SHP77 treated with DMSO at 0.1 percent for 48 hours (cell line): ENCODE results near the gene ERP44.
"Not testable (repeated sequence)": the region's sequence is repeated elsewhere in the genome, so short reads cannot be mapped to it uniquely, and the experiment has no call there.

Experiments
- DNase-seq: peaks from one replicate; lab custom pipeline; 2025; lab: John Stamatoyannopoulos, UW

ERP44 gene

DNA sequence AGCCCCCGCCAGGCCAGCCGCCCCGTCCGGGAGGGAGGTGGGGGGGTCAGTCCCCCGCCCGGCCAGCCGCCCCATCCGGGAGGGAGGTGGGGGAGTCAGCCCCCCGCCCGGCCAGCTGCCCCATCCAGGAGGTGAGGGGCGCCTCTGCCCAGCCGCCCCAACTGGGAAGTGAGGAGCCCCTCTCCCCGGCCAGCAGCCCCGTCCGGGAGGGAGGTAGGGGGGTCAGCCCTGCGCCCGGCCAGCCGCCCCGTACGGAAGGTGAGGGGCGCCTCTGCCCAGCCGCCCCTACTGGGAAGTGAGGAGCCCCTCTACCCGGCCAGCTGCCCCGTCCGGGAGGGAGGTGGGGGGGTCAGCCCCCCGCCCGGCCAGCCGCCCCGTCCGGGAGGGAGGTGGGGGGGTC lies 30.8 kb downstream of the ERP44 start:
- not testable (repeated sequence) for DNase-seq

- DNase-seq, result no peak
These were observed 32.3 kb downstream of the ERP44 start for GRCh38 chr9:100066539-100066938.

- DNase-seq, result no peak
These were observed 33.8 kb downstream of the ERP44 start for GRCh38 chr9:100064872-100065581.

DNA sequence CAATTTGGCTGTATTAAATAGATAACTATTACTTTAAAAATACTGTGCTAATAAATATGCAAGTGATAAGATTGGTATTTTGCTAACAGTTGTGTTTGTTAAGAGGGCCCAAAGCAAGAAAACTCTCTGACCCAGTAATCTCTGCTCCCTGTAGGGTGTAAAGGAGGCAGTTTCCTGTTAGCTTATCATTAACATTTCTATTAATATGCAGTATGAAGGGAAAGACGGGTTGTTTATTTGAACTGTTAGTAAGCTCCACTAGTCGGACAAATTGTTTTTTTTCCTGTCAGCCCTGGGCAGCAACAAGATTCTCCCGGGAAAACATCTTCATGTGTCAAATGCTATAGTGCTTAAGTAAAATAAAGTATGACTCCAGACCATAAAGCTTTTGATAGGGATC lies 35.6 kb downstream of the ERP44 start:
- no peak for DNase-seq

GRCh38 chr9:100062683-100063082 lies 36.1 kb downstream of the ERP44 start:
- DNase-seq, result not testable (repeated sequence)

DNA sequence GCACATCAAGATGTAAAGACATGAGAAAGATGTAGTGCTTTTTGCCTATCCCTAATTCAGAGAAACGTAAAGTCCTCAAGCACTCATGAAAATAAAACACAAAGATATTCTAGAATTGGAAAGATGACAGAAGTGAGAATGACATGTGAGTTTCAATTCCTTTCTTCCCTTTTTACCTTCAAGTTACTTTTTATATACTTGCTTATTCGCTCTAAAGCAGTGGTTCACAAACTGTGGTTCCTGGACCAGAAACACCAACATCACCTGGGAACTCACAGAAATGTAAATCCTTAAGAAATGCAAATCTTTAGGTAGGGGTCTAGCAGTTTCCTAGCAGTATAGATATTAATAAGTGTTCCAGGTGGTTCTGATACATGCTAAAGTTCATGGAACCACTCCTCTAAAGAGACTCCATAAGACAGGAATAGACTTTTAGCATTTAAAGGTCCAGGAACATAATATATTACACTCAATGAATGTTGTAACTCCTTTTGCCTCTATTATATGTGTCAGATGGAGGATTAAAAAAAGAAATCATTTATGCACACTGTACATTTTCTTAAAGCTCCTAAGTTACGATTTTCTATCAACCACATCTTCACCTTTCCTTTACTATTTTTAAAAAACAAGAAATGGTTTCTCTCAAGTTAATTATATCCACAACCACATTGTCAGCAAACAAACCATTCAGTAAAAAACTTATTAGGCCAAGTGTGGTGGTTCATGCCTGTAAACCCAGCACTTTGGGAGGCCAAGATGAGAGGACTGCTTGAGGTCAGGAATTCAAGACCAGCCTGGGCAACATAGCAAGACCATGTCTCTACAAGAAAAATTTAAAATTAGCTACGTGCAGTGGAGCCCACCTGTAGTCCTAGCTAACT lies 39.9 kb downstream of the ERP44 start:
- no peak for DNase-seq

DNA sequence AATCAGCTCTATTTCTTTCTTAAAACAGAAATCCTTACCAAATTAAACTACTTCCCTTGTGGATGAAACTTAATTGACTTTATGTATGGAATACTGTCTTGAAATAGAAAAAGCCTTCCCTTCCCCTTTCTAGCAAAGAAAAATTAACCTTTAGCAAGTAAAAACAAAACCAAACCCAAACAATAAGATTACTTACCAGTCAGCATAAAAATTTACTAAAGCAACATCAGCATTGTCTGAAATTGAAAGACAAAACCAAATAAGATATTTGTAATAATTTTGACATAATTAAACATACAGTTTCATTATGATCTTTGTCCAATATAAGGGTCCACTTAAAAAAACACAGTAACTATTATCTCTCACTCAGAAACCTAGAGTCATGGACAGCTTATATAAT lies 41.2 kb downstream of the ERP44 start:
- DNase-seq, result no peak

DNA sequence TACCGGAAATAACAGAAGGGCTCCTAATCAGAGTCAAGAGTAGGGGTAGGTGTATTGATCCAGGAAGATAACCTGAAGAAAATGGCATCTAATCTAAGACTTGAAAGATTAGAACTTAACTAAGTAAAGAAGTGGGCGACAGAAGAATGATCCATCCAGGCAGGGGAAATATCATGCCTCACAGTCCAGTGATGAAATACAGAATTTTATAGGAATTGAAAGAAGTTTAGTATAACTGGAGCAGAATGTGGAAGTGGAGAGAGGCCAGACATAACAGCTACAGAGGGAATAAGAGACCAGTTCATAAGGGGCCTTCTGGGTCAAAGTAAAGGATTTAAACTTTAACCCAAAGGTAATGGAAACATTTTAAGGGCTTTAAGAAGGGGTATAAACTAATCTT lies 42.2 kb downstream of the ERP44 start:
- no peak for DNase-seq

DNA sequence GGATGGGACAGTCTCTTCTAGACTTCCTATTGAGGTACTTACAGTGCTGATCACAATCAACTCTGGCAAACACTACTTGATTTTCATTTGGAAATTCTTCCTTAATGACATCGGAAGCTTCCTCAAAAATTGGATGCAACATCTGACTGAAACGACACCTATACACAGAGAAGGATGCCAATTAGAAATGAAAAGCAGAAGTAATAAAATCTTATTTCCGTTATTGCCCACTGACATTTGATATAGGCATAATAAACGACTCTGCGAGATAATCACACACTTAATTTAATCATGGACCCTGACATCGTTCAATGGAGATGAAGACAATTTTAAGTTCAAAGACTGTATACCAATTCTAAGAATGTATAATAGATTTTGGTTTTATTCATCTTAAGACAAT lies 46.4 kb downstream of the ERP44 start:
- DNase-seq, result no peak

GRCh38 chr9:100049551-100049950 lies 49.2 kb downstream of the ERP44 start:
- DNase-seq, result no peak

GRCh38 chr9:100038472-100038871 lies 60.3 kb downstream of the ERP44 start:
- no peak for DNase-seq

- no peak for DNase-seq
These were observed 64.8 kb downstream of the ERP44 start for GRCh38 chr9:100033877-100034551.

DNA sequence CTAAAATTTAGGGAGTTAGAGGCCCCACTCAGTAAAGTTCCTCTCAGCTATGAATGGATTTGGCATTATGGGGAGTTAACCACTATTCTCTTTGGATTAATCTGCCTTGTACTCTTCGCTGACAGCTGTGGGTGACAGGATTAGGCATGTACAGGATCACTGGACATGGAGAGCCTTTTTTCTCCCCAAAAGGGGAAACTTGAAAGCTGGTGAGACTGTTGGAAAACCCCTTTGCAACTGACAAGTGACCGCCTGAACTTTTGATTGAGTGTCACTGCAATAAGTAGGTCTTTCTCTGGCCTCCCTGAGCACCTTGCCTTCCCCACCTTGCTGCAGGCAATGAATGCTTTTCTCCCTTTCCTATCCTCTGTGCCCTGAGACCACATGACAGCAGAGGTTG lies 68.3 kb downstream of the ERP44 start:
- DNase-seq, result no peak

GRCh38 chr9:100029251-100029650 lies 69.5 kb downstream of the ERP44 start:
- DNase-seq, result no peak

DNA sequence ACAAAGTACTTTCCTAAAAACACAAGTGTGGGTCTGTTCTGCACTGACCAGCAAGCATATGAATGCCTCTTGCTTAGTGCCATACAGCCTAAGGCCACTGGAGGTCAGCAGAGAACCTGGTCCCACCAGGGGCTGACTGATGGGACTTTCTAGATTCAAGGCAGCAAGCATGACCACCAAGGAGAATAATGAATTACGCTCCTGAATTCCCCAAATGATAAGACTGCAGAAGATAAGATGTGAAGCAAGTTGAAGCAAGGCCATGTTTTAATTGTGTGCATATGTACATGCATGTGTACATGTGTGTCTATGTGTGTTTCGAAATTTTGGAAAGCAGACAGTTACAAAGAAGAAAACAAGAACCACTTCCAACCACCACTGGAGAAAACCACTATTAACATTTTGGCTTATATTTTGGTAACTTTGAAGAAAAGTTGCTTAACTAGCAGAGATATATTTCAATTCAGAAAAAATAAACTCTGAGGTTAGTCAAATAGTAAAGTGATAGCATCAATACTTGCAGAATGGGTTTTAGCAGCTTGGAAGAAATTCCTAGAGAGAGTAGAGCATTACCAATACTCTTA lies 70.5 kb downstream of the ERP44 start:
- peak; percentile 32 for DNase-seq

GRCh38 chr9:100027543-100027942 lies 71.3 kb downstream of the ERP44 start:
- DNase-seq, result no peak

- DNase-seq, result no peak
These were observed 76.9 kb downstream of the ERP44 start for GRCh38 chr9:100021931-100022330.

GRCh38 chr9:100020121-100020795 lies 78.5 kb downstream of the ERP44 start:
- no peak for DNase-seq

DNA sequence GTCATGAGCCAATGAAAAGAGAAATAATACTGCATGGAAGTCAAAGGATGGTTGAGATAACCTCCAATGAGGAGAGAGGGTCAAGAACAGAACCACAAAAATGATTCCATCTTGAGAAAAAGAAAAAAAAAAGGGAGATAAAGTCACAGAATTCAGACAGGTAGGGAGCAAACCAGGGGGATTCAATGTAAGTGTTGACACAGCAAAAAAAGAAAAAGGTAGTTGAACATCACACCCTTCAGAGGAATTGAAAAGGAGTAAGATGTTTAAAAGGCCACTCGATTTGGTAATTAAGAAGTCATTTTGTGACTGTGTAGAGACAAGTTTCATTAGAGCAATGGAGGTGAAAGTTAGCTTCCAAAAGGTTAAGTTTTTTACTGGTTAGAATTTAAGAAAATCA lies 79.3 kb downstream of the ERP44 start:
- no peak for DNase-seq

DNA sequence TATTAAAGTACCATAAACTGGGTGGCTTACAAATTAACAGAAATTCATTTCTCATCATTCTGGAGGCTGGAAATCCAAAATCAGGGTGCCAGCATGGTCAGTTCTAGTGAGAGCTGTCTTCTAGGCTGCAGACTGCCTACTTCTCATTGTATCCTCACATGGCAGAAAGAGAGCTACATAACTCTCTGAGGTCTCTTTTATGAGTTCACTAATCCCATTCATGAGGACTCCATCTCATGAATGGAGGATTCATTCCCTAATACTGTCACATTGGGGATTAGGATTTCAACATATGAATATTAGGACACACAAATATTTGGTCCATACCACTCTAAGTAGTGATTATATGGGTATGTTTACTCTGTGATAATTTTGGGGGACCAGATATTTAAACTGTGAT lies 84.0 kb downstream of the ERP44 start:
- DNase-seq, result no peak

DNA sequence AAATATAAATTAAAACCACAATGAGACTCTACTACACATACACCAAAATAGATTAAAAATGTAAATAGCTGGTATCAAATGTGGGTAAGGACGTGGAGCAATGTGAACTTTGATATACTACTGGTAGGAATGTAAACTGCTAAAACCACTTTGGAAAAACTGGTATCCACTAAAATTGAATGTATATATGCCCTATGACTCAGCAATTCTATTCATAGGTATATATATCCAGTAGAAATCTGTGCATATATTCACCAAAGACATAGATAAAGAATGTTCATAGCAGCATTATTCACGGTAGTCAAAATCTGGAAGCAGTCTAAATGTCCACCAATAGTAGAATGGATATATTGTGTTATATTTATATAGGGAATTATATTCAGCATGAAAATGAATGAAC lies 85.2 kb downstream of the ERP44 start:
- DNase-seq, result no peak

DNA sequence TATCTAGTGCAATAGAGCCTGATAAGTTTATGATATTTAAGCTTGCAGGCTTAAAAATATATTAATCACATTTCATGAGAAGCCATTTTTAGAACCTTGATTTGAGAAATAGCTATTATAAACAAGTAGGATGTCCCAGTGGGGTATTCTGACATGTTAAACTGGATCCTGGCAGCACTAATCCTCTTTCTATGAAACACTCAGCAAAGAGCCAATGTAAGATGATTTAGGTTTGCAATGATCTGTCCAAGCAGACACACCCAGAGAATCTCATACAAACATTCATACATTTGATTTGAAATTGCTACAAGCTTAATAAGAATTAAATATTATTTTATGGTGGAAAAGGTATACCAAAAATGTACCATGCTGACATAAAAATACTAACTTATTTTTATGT lies 86.5 kb downstream of the ERP44 start:
- DNase-seq, result no peak
